Liver (tissue), 3 donors: Measurements from ENCODE around the gene AP2A2.

Source experiments
- CTCF ChIP-seq: fragments of 150-350 bp; IDR thresholded peaks from 2 replicates; pipeline ENCODE4 v1.5.1; 2017; ENCODE audit warnings: improper control_type of control experiment, low read depth, low read length; ENCODE audit not compliant: missing input control
- JUND ChIP-seq, 2 donors: IDR thresholded peaks; 2 replicates each; pipeline ENCODE4 v1.6.1; 2016; ENCODE audit warnings: antibody characterized with exemption in 2 of 2
- MAX ChIP-seq: IDR thresholded peaks from 2 replicates; pipeline ENCODE4 v1.6.1; 2016; ENCODE audit warnings: antibody characterized with exemption
- SP1 ChIP-seq: IDR thresholded peaks from 2 replicates; pipeline ENCODE4 v1.6.1; 2018; ENCODE audit warnings: antibody characterized with exemption, mild to moderate bottlenecking
- TAF1 ChIP-seq: conservative IDR thresholded peaks from 2 replicates; pipeline ENCODE4 v1.6.1; 2016; ENCODE audit warnings: antibody characterized with exemption, mild to moderate bottlenecking
- donor health status: healthy.
- donor health status: healthy.

- TF ChIP-seq CTCF: no peak
- TF ChIP-seq MAX: no peak
- TF ChIP-seq TAF1: no peak
- TF ChIP-seq SP1: no peak
- TF ChIP-seq JUND (IDR thresholded peaks at IDR 0.05): no peak
These were observed 37.1 kb upstream of the AP2A2 start for GRCh38 chr11:888310-889212.
